ENCODE measurements around the gene OOSP4B.
"Not testable (repeated sequence)": the region's sequence is repeated elsewhere in the genome, so short reads cannot be mapped to it uniquely, and the experiment has no call there.

The OOSP4B gene

GRCh38 chr11:60018058-60018457 is 1.1 kb downstream of the OOSP4B start:
- Histone ChIP-seq H3K4me1 (ENCODE audit: insufficient read depth, low read length) (no peaks in the 10 kb centered on the region), H3K36me3 (ENCODE audit: insufficient read depth, low read length) (no peaks in the 10 kb centered on the region), H3K27me3 (ENCODE audit: insufficient read depth, low read length) (no peaks in the 10 kb centered on the region), H2AFZ (ENCODE audit: low read depth, low read length) (no peak overlapping the region), H3K9me3 (ENCODE audit: low read length) (no peaks in the 10 kb centered on the region), H3K4me3 (ENCODE audit: low read length) (no peak overlapping the region)

GRCh38 chr11:60020376-60020775 is 3.4 kb downstream of the OOSP4B start:
- H3K27me3 ChIP-seq (ENCODE audit: insufficient read depth, low read length); H3K4me1 ChIP-seq (ENCODE audit: insufficient read depth, low read length); H3K4me3 ChIP-seq (ENCODE audit: low read length); H3K36me3 ChIP-seq (ENCODE audit: insufficient read depth, low read length); H3K9me3 ChIP-seq (ENCODE audit: low read length); H2AFZ ChIP-seq (ENCODE audit: low read depth, low read length): not testable (repeated sequence)

GRCh38 chr11:60029015-60029632 is 12.1 kb downstream of the OOSP4B start:
- Histone ChIP-seq H3K9me3 (ENCODE audit: low read length) (no peaks in the 10 kb centered on the region), H2AFZ (ENCODE audit: low read depth, low read length) (no peak overlapping the region), H3K36me3 (ENCODE audit: insufficient read depth, low read length) (no peaks in the 10 kb centered on the region), H3K4me1 (ENCODE audit: insufficient read depth, low read length) (no peaks in the 10 kb centered on the region), H3K27me3 (ENCODE audit: insufficient read depth, low read length) (no peaks in the 10 kb centered on the region), H3K4me3 (ENCODE audit: low read length) (no peak overlapping the region)

GRCh38 chr11:60040109-60040508 is 23.1 kb downstream of the OOSP4B start, which contains the start of gene OOSP2:
Gene OOSP2 (plus strand): TSS chr11:60040409. CDS start chr11:60040460, 51 bp downstream.
- no peaks in the 10 kb centered on the region for H3K27me3 ChIP-seq (ENCODE audit: insufficient read depth, low read length)
- no peaks in the 10 kb centered on the region for H3K36me3 ChIP-seq (ENCODE audit: insufficient read depth, low read length)
- H3K4me3 ChIP-seq (ENCODE audit: low read length), result no peak within 1 kb of the TSS
- no peaks in the 10 kb centered on the region for H3K9me3 ChIP-seq (ENCODE audit: low read length)
- no peak within 1 kb of the TSS for H2AFZ ChIP-seq (ENCODE audit: low read depth, low read length)
- no peaks in the 10 kb centered on the region for H3K4me1 ChIP-seq (ENCODE audit: insufficient read depth, low read length)

GRCh38 chr11:60050422-60050821 is 33.4 kb downstream of the OOSP4B start:
- H3K4me1 ChIP-seq (ENCODE audit: insufficient read depth, low read length); H3K27me3 ChIP-seq (ENCODE audit: insufficient read depth, low read length); H3K9me3 ChIP-seq (ENCODE audit: low read length); H2AFZ ChIP-seq (ENCODE audit: low read depth, low read length); H3K36me3 ChIP-seq (ENCODE audit: insufficient read depth, low read length); H3K4me3 ChIP-seq (ENCODE audit: low read length): not testable (repeated sequence)

GRCh38 chr11:60050839-60051238 is 33.9 kb downstream of the OOSP4B start:
- not testable (repeated sequence) for H3K36me3 ChIP-seq (ENCODE audit: insufficient read depth, low read length); H2AFZ ChIP-seq (ENCODE audit: low read depth, low read length); H3K27me3 ChIP-seq (ENCODE audit: insufficient read depth, low read length); H3K4me3 ChIP-seq (ENCODE audit: low read length); H3K9me3 ChIP-seq (ENCODE audit: low read length); H3K4me1 ChIP-seq (ENCODE audit: insufficient read depth, low read length)

- H3K4me1 ChIP-seq (ENCODE audit: insufficient read depth, low read length), result no peaks in the 10 kb centered on the region
Measured at GRCh38 chr11:60056349-60056969, 39.5 kb downstream of the OOSP4B start, which contains the start of gene MS4A3. Gene MS4A3 (plus strand): TSS chr11:60056665. CDS start chr11:60061161, 4,496 bp downstream.

GRCh38 chr11:60059052-60059451 is 42.1 kb downstream of the OOSP4B start:
- Histone ChIP-seq H2AFZ (ENCODE audit: low read depth, low read length) (no peak overlapping the region), H3K4me3 (ENCODE audit: low read length) (no peak overlapping the region)

More at GRCh38 chr11:60056349-60056969, 39.5 kb downstream of the OOSP4B start, which contains the start of gene MS4A3:
- Histone ChIP-seq H3K9me3 (ENCODE audit: low read length) (no peaks in the 10 kb centered on the region), H3K27me3 (ENCODE audit: insufficient read depth, low read length) (no peaks in the 10 kb centered on the region), H2AFZ (ENCODE audit: low read depth, low read length) (no peak within 1 kb of the TSS), H3K4me3 (ENCODE audit: low read length) (no peak within 1 kb of the TSS), H3K36me3 (ENCODE audit: insufficient read depth, low read length) (no peaks in the 10 kb centered on the region)

GRCh38 chr11:60059521-60060240 is 42.7 kb downstream of the OOSP4B start:
- H3K27me3 ChIP-seq (ENCODE audit: insufficient read depth, low read length), result no peaks in the 10 kb centered on the region
- H3K36me3 ChIP-seq (ENCODE audit: insufficient read depth, low read length), result no peaks in the 10 kb centered on the region
- no peaks in the 10 kb centered on the region for H3K9me3 ChIP-seq (ENCODE audit: low read length)
- H2AFZ ChIP-seq (ENCODE audit: low read depth, low read length), result no peak overlapping the region
- no peaks in the 10 kb centered on the region for H3K4me1 ChIP-seq (ENCODE audit: insufficient read depth, low read length)
- H3K4me3 ChIP-seq (ENCODE audit: low read length), result no peak overlapping the region

More at GRCh38 chr11:60059052-60059451, 42.1 kb downstream of the OOSP4B start:
- H3K4me1 ChIP-seq (ENCODE audit: insufficient read depth, low read length), result no peaks in the 10 kb centered on the region
- no peaks in the 10 kb centered on the region for H3K36me3 ChIP-seq (ENCODE audit: insufficient read depth, low read length)
- no peaks in the 10 kb centered on the region for H3K27me3 ChIP-seq (ENCODE audit: insufficient read depth, low read length)
- H3K9me3 ChIP-seq (ENCODE audit: low read length), result no peaks in the 10 kb centered on the region

- H3K27me3 ChIP-seq (ENCODE audit: insufficient read depth, low read length), result no peaks in the 10 kb centered on the region
- H3K4me1 ChIP-seq (ENCODE audit: insufficient read depth, low read length), result no peaks in the 10 kb centered on the region
- no peak overlapping the region for H3K4me3 ChIP-seq (ENCODE audit: low read length)
- H2AFZ ChIP-seq (ENCODE audit: low read depth, low read length), result no peak overlapping the region
- H3K36me3 ChIP-seq (ENCODE audit: insufficient read depth, low read length), result no peaks in the 10 kb centered on the region
- no peaks in the 10 kb centered on the region for H3K9me3 ChIP-seq (ENCODE audit: low read length)
Measured at GRCh38 chr11:60064111-60064510, 47.1 kb downstream of the OOSP4B start.

- H2AFZ ChIP-seq (ENCODE audit: low read depth, low read length), result no peak overlapping the region
- no peaks in the 10 kb centered on the region for H3K27me3 ChIP-seq (ENCODE audit: insufficient read depth, low read length)
- no peaks in the 10 kb centered on the region for H3K4me1 ChIP-seq (ENCODE audit: insufficient read depth, low read length)
- no peak overlapping the region for H3K4me3 ChIP-seq (ENCODE audit: low read length)
- H3K36me3 ChIP-seq (ENCODE audit: insufficient read depth, low read length), result no peaks in the 10 kb centered on the region
- no peaks in the 10 kb centered on the region for H3K9me3 ChIP-seq (ENCODE audit: low read length)
Measured at GRCh38 chr11:60065801-60066200, 48.8 kb downstream of the OOSP4B start.

GRCh38 chr11:60069450-60069849 is 52.5 kb downstream of the OOSP4B start:
- Histone ChIP-seq H3K27me3 (ENCODE audit: insufficient read depth, low read length) (no peaks in the 10 kb centered on the region), H3K36me3 (ENCODE audit: insufficient read depth, low read length) (no peaks in the 10 kb centered on the region), H3K9me3 (ENCODE audit: low read length) (no peaks in the 10 kb centered on the region), H3K4me1 (ENCODE audit: insufficient read depth, low read length) (no peaks in the 10 kb centered on the region), H2AFZ (ENCODE audit: low read depth, low read length) (no peak overlapping the region), H3K4me3 (ENCODE audit: low read length) (no peak overlapping the region)

GRCh38 chr11:60071644-60072043 is 54.7 kb downstream of the OOSP4B start:
- not testable (repeated sequence) for H3K36me3 ChIP-seq (ENCODE audit: insufficient read depth, low read length); H3K4me3 ChIP-seq (ENCODE audit: low read length); H2AFZ ChIP-seq (ENCODE audit: low read depth, low read length); H3K9me3 ChIP-seq (ENCODE audit: low read length); H3K4me1 ChIP-seq (ENCODE audit: insufficient read depth, low read length); H3K27me3 ChIP-seq (ENCODE audit: insufficient read depth, low read length)
